OCI-LY3 (cell line): ENCODE results near the gene CTDSPL.

Experiments used
- H2AFZ ChIP-seq: fragments of 200-600, 300-600 bp; shearing (Covaris generic); 2 replicates; pipeline ENCODE4 v1.6.0; 2014; ENCODE audit warnings: antibody characterized with exemption, low read depth, low read length
- H3K27ac ChIP-seq: fragments of 200-600, 300-600 bp; sonication (generic); 2 replicates; pipeline ENCODE4 v1.5.1; 2014; ENCODE audit warnings: mild to moderate bottlenecking, low read length, moderate library complexity, mixed read lengths
- H3K27me3 ChIP-seq: fragments of 200-600, 300-600 bp; sonication (generic); 2 replicates; pipeline ENCODE4 v1.6.1; 2014; ENCODE audit warnings: low read depth, low read length, mixed read lengths
- H3K36me3 ChIP-seq: fragments of 200-600, 300-600 bp; sonication (generic); replicated peaks from 2 replicates; pipeline ENCODE3; 2014; ENCODE audit warnings: low read depth, low read length, mixed read lengths
- H3K4me1 ChIP-seq: fragments of 300-600, 200-600 bp; sonication (generic); 2 replicates; pipeline ENCODE4 v1.6.1; 2014; ENCODE audit warnings: low read length, mixed read lengths
- H3K4me2 ChIP-seq: fragments of 200-600, 300-600 bp; sonication (generic); 2 replicates; pipeline ENCODE4 v1.6.1; 2014; ENCODE audit warnings: low read length, mixed read lengths
- H3K4me3 ChIP-seq: fragments of 300-600, 200-600 bp; sonication (generic); 2 replicates; pipeline ENCODE4 v1.5.1; 2014; ENCODE audit warnings: antibody characterized with exemption, mild to moderate bottlenecking, low read length, moderate library complexity
- H3K79me2 ChIP-seq: fragments of 300-600, 200-600 bp; shearing (Covaris generic); 2 replicates; pipeline ENCODE4 v1.6.1; 2014; ENCODE audit warnings: mild to moderate bottlenecking, low read length, mixed read lengths
- H3K9ac ChIP-seq: fragments of 300-600, 200-600 bp; shearing (Covaris generic); 2 replicates; pipeline ENCODE4 v1.6.0; 2014; ENCODE audit warnings: mild to moderate bottlenecking, low read length, moderate library complexity
- H3K9me3 ChIP-seq: fragments of 200-600, 300-600 bp; shearing (Covaris generic); 2 replicates; pipeline ENCODE4 v1.6.1; 2014; ENCODE audit warnings: low read length, mixed read lengths; ENCODE audit not compliant: insufficient read depth
- H4K20me1 ChIP-seq: fragments of 200-600, 300-600 bp; sonication (generic); 2 replicates; pipeline ENCODE4 v1.6.1; 2016; ENCODE audit warnings: low read length, mixed read lengths; ENCODE audit not compliant: insufficient read depth
- EZH2phosphoT487 ChIP-seq: fragments of 200-600 bp; shearing (Covaris generic); IDR thresholded peaks from 2 replicates; pipeline ENCODE4 v1.6.1; 2018; ENCODE audit warnings: antibody characterized with exemption, mixed run types, low read depth
- TF ChIP-seq, protein P1 (sequence below): fragments of 200-600, 300-600 bp; sonication (generic); IDR thresholded peaks from 2 replicates; pipeline ENCODE4 v1.5.1; 2014; ENCODE audit warnings: antibody characterized with exemption, low read length, low read depth

Gene CTDSPL

DNA sequence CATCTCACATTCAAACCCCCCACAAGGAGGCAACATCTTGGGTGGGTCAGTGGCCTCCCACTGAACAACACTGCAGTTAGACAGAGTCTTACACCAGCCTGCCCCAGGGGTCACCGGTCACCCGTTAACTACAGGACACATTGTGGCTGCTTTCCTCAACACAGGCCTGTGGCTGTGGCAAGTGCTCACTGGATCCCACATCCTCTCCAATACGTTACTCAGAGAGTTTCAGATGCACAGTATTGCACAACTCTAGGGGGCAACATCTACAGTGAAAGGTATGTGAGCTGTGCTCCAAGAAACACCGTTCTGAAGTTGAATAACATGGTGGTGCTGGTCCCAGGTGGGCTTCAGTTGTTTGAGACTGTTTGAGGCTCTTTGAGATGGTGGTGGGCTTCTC is 41.0 kb downstream of the CTDSPL start:
- Histone ChIP-seq H3K4me2 (no peak overlapping the region), H3K27me3 (peaks cover 16% of the 10 kb centered on the region), H3K36me3 (no peaks in the 10 kb centered on the region), H3K79me2 (no peaks in the 10 kb centered on the region), H3K4me1 (peaks cover 1% of the 10 kb centered on the region; the same call in 1 of the 2 replicates), H4K20me1 (no peaks in the 10 kb centered on the region), H3K27ac (no peak overlapping the region), H3K9ac (no peak overlapping the region), H3K9me3 (peaks cover 6% of the 10 kb centered on the region; the same call in 1 of the 2 replicates), H2AFZ (no peak overlapping the region), H3K4me3 (no peak overlapping the region)
- no peak for TF ChIP-seq EZH2phosphoT487
- TF ChIP-seq, protein P1, sequence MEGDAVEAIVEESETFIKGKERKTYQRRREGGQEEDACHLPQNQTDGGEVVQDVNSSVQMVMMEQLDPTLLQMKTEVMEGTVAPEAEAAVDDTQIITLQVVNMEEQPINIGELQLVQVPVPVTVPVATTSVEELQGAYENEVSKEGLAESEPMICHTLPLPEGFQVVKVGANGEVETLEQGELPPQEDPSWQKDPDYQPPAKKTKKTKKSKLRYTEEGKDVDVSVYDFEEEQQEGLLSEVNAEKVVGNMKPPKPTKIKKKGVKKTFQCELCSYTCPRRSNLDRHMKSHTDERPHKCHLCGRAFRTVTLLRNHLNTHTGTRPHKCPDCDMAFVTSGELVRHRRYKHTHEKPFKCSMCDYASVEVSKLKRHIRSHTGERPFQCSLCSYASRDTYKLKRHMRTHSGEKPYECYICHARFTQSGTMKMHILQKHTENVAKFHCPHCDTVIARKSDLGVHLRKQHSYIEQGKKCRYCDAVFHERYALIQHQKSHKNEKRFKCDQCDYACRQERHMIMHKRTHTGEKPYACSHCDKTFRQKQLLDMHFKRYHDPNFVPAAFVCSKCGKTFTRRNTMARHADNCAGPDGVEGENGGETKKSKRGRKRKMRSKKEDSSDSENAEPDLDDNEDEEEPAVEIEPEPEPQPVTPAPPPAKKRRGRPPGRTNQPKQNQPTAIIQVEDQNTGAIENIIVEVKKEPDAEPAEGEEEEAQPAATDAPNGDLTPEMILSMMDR = no peak

DNA sequence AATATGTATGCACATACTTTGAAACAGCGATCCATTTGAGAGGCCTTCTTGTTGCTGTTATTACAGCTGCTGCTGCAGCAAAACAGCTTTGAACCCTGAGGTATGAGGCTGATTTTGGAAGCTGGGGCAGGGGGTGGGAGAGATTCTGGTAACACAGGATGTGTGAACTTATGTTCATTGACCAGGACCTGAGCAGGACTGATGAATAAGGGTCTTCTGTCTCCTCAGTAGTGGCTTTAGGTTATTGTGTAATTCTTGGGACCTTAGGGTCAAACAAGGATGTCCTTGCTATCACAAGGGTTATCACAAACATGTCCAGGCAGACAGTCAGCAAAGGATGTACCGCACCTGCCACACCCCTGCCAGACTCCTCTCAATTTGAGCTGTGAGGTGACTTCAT is 41.6 kb downstream of the CTDSPL start:
- H3K4me3 ChIP-seq = no peak overlapping the region
- no peak overlapping the region for H2AFZ ChIP-seq
- H3K9ac ChIP-seq = no peak overlapping the region
- H3K4me2 ChIP-seq = no peak overlapping the region
- H4K20me1 ChIP-seq = no peaks in the 10 kb centered on the region
- H3K36me3 ChIP-seq = no peaks in the 10 kb centered on the region
- no peak for TF ChIP-seq EZH2phosphoT487
- TF ChIP-seq, protein P1 = no peak
- peaks cover 6% of the 10 kb centered on the region; the same call in 1 of the 2 replicates for H3K9me3 ChIP-seq
- peaks cover 19% of the 10 kb centered on the region for H3K27me3 ChIP-seq
- H3K79me2 ChIP-seq = no peaks in the 10 kb centered on the region
- peaks cover 6% of the 10 kb centered on the region; the same call in 1 of the 2 replicates for H3K4me1 ChIP-seq
- no peak overlapping the region for H3K27ac ChIP-seq

DNA sequence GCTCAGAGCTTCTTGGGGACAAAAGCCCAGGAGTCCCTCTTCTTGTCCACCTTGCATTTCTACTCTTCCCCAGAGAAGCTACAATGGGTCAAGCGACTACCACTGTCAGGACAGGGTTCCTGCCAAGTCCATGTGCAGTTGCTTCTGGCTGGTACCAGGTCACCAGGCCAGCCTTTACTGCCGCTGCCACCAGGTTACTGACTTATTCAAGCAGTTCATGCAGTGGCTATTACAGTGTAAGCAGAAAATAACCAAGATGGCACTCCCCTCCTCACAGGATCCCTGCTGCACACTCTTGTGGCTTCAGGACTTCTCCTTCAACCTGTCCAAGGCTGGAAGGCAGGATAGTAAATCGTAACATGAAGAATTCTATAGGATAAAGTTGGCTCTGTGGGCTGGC is 42.1 kb downstream of the CTDSPL start:
- peaks cover 6% of the 10 kb centered on the region; the same call in 1 of the 2 replicates for H3K4me1 ChIP-seq
- H3K36me3 ChIP-seq = no peaks in the 10 kb centered on the region
- no peak overlapping the region for H3K27ac ChIP-seq
- H3K9ac ChIP-seq = no peak overlapping the region
- no peaks in the 10 kb centered on the region for H4K20me1 ChIP-seq
- peaks cover 23% of the 10 kb centered on the region for H3K27me3 ChIP-seq
- no peak overlapping the region for H3K4me2 ChIP-seq
- no peak for TF ChIP-seq EZH2phosphoT487
- TF ChIP-seq, protein P1 = no peak
- no peaks in the 10 kb centered on the region for H3K79me2 ChIP-seq
- H2AFZ ChIP-seq = no peak overlapping the region
- peaks cover 6% of the 10 kb centered on the region; the same call in 1 of the 2 replicates for H3K9me3 ChIP-seq
- H3K4me3 ChIP-seq = no peak overlapping the region

DNA sequence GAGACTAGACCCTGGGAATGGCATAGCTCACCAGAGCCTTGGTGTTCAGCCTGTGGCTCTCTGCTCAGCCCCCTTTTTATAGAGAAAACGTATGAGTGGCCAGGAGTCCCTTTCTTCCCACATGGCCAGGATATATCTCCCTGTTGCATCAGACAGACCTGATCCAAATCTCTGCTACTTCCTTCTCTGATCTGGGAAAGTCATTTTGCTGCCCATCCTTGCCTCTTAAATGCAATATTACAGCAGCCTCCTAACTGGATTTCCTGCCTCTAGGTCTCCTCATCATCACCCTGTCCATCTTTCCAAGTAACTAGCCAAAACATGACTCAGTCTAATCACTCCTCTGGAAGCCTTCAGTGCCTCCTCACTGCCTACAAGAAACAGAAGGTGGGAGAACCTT is 42.9 kb downstream of the CTDSPL start:
- Histone ChIP-seq H3K9ac (no peak overlapping the region), H3K4me1 (peaks cover 6% of the 10 kb centered on the region; the same call in 1 of the 2 replicates), H3K79me2 (no peaks in the 10 kb centered on the region), H3K9me3 (peaks cover 6% of the 10 kb centered on the region; the same call in 1 of the 2 replicates), H4K20me1 (no peaks in the 10 kb centered on the region), H3K4me3 (no peak overlapping the region), H2AFZ (no peak overlapping the region), H3K36me3 (no peaks in the 10 kb centered on the region), H3K27me3 (peaks cover 23% of the 10 kb centered on the region), H3K4me2 (no peak overlapping the region), H3K27ac (no peak overlapping the region)
- no peak for TF ChIP-seq EZH2phosphoT487
- TF ChIP-seq, protein P1 = no peak
